ENCODE measurements around the gene FTCD.

DNA sequence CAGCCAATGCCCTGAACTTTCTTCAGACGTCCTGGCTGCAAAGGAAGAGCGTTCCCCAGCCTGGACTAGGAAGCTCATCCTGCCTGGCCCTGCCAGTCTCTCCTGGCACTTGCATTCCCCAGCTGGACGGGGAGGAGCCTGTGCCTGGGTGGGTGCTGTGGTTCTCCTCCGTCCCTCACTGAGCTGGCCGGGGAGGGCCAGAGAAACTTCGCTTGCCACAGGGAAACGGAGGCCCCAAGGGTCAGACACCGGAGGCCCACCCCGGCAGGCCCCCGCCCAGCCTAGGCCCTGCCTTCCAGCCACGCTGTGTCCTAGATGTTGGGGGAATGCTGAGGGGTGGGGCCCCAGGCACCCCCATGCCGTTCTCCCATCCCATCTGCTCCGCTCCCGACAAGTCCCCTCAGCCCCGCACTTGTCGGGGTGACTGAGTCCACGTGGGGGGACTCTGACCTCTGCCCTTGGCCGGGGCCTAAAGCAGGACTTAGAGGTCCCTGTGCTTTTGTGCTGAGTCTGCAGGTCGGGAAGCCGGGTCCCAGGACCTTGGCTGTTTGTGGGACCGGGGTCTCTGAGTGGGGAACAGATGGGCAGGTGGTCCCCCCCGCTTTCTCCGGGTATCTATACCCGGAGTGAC is 4.8 kb downstream of the FTCD start:
- TF ChIP-seq POLR2A (IDR thresholded peaks at IDR 0.05) = no peak
- TF ChIP-seq, protein P1, sequence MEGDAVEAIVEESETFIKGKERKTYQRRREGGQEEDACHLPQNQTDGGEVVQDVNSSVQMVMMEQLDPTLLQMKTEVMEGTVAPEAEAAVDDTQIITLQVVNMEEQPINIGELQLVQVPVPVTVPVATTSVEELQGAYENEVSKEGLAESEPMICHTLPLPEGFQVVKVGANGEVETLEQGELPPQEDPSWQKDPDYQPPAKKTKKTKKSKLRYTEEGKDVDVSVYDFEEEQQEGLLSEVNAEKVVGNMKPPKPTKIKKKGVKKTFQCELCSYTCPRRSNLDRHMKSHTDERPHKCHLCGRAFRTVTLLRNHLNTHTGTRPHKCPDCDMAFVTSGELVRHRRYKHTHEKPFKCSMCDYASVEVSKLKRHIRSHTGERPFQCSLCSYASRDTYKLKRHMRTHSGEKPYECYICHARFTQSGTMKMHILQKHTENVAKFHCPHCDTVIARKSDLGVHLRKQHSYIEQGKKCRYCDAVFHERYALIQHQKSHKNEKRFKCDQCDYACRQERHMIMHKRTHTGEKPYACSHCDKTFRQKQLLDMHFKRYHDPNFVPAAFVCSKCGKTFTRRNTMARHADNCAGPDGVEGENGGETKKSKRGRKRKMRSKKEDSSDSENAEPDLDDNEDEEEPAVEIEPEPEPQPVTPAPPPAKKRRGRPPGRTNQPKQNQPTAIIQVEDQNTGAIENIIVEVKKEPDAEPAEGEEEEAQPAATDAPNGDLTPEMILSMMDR (IDR thresholded peaks at IDR 0.05) = no peak
